Neural cell (in vitro differentiated cells): ENCODE data around the gene CST6. TPM values are rescaled to one million over a fixed set of nuclear protein-coding genes. Genes with fewer than 3 reads are reported as not detected.

ENCODE experiments used
- H2AFZ ChIP-seq: fragments of 200-600, 300-800 bp; sonication (generic), shearing (Covaris generic); 2 replicates; pipeline ENCODE4 v1.6.0; 2014; ENCODE audit warnings: low read depth, mild to moderate bottlenecking, antibody characterized with exemption, low read length, moderate library complexity
- H3F3A ChIP-seq: fragments of 200-600 bp; shearing (Covaris generic); 2 replicates; pipeline ENCODE4 v1.6.1; 2016; ENCODE audit warnings: mild to moderate bottlenecking, moderate library complexity, mixed read lengths, antibody characterized with exemption, low read length; ENCODE audit not compliant: insufficient read depth, poor library complexity, severe bottlenecking
- H3K27ac ChIP-seq: fragments of 200-600, 300-800 bp; sonication (generic), shearing (Covaris generic); 2 replicates; pipeline ENCODE4 v1.5.1; 2014; ENCODE audit warnings: mild to moderate bottlenecking, low read length, moderate library complexity
- H3K27me3 ChIP-seq: fragments of 300-800, 200-600 bp; sonication (generic), shearing (Covaris generic); 2 replicates; pipeline ENCODE4 v1.6.0; 2014; ENCODE audit warnings: mild to moderate bottlenecking, low read depth, low read length, moderate library complexity; ENCODE audit not compliant: insufficient read depth
- H3K36me3 ChIP-seq: fragments of 300-800, 200-600 bp; sonication (generic), shearing (Covaris generic); 2 replicates; pipeline ENCODE4 v1.5.1; 2014; ENCODE audit warnings: mild to moderate bottlenecking, antibody characterized with exemption, low read length, moderate library complexity; ENCODE audit not compliant: insufficient read depth
- H3K4me2 ChIP-seq: fragments of 300-800, 200-600 bp; sonication (generic), shearing (Covaris generic); 2 replicates; pipeline ENCODE4 v1.6.0; 2014; ENCODE audit warnings: mild to moderate bottlenecking, low read length
- H3K4me3 ChIP-seq: fragments of 300-800, 200-600 bp; sonication (generic), shearing (Covaris generic); 2 replicates; pipeline ENCODE4 v1.5.1; 2014; ENCODE audit warnings: mild to moderate bottlenecking, low read length, moderate library complexity
- H3K79me2 ChIP-seq: fragments of 200-600 bp; shearing (Covaris generic); replicated peaks from 2 replicates; pipeline ENCODE4 v1.6.0; 2014; ENCODE audit warnings: mild to moderate bottlenecking, low read length, moderate library complexity; ENCODE audit not compliant: insufficient read depth
- H3K9ac ChIP-seq: fragments of 300-800, 200-600 bp; sonication (generic), shearing (Covaris generic); 2 replicates; pipeline ENCODE4 v1.6.1; 2016; ENCODE audit warnings: mild to moderate bottlenecking, low read length, mixed read lengths
- H3K9me2 ChIP-seq: fragments of 200-600 bp; shearing (Covaris generic); 2 replicates; pipeline ENCODE4 v1.6.1; 2016; ENCODE audit warnings: mild to moderate bottlenecking, low read length, mixed read lengths; ENCODE audit not compliant: insufficient read depth
- H3K9me3 ChIP-seq: fragments of 200-600, 300-800 bp; sonication (generic), shearing (Covaris generic); 2 replicates; pipeline ENCODE4 v1.6.1; 2016; ENCODE audit warnings: mild to moderate bottlenecking, mixed run types, low read length, moderate library complexity, mixed read lengths
- H4K20me1 ChIP-seq: fragments of 200-600 bp; shearing (Covaris generic); 2 replicates; pipeline ENCODE4 v1.6.1; 2016; ENCODE audit warnings: mild to moderate bottlenecking, mixed run types; ENCODE audit not compliant: insufficient read depth
- EP300 ChIP-seq: fragments of 450-650 bp; conservative IDR thresholded peaks from 2 replicates; pipeline ENCODE4 v1.6.1; 2014; ENCODE audit warnings: antibody characterized with exemption, mild to moderate bottlenecking, moderate library complexity; ENCODE audit not compliant: poor library complexity, severe bottlenecking
- EZH2 ChIP-seq: fragments of 200-600, 300-800 bp; shearing (Covaris generic), sonication (generic); IDR thresholded peaks from 2 replicates; pipeline ENCODE4 v1.6.1; 2014; ENCODE audit warnings: antibody characterized with exemption, low read length, borderline replicate concordance, mild to moderate bottlenecking; ENCODE audit not compliant: insufficient read depth, poor library complexity, severe bottlenecking
- MXI1 ChIP-seq: fragments of 450-650 bp; conservative IDR thresholded peaks from 2 replicates; pipeline ENCODE4 v1.6.1; 2014; ENCODE audit warnings: antibody characterized with exemption, mild to moderate bottlenecking; ENCODE audit not compliant: poor library complexity, severe bottlenecking
- POLR2AphosphoS5 ChIP-seq: IDR thresholded peaks from 2 replicates; pipeline ENCODE4 v1.6.1; 2012
- RAD21 ChIP-seq: fragments of 450-650 bp; conservative IDR thresholded peaks from 2 replicates; pipeline ENCODE4 v1.6.1; 2014; ENCODE audit warnings: antibody characterized with exemption, mild to moderate bottlenecking, moderate library complexity
- SMC3 ChIP-seq: fragments of 450-650 bp; conservative IDR thresholded peaks from 2 replicates; pipeline ENCODE4 v1.6.1; 2014; ENCODE audit warnings: antibody characterized with exemption, mild to moderate bottlenecking, moderate library complexity; ENCODE audit not compliant: poor library complexity
- TAF1 ChIP-seq: IDR thresholded peaks from 2 replicates; pipeline ENCODE4 v1.6.1; 2012; ENCODE audit warnings: low read depth
- polyA plus RNA-seq: library from polyadenylated mRNA; depleted of rRNA; stranded (reverse); fragments of >200 nt; gene quantifications from 2 replicates; pipeline ENCODE4 v1.2.3, GENCODE V29; 2014
- TF ChIP-seq, protein P1 (sequence below): IDR thresholded peaks from 2 replicates; pipeline ENCODE4 v1.6.1; 2012; ENCODE audit warnings: borderline replicate concordance
- TF ChIP-seq, protein P2 (sequence below): fragments of 450-650 bp; IDR thresholded peaks from 2 replicates; pipeline ENCODE4 v1.5.1; 2014; ENCODE audit warnings: antibody characterized with exemption, mild to moderate bottlenecking, moderate library complexity; ENCODE audit not compliant: poor library complexity, severe bottlenecking

The CST6 gene
- polyA plus RNA-seq, 1 donor from 2014 or later, result not detected

DNA sequence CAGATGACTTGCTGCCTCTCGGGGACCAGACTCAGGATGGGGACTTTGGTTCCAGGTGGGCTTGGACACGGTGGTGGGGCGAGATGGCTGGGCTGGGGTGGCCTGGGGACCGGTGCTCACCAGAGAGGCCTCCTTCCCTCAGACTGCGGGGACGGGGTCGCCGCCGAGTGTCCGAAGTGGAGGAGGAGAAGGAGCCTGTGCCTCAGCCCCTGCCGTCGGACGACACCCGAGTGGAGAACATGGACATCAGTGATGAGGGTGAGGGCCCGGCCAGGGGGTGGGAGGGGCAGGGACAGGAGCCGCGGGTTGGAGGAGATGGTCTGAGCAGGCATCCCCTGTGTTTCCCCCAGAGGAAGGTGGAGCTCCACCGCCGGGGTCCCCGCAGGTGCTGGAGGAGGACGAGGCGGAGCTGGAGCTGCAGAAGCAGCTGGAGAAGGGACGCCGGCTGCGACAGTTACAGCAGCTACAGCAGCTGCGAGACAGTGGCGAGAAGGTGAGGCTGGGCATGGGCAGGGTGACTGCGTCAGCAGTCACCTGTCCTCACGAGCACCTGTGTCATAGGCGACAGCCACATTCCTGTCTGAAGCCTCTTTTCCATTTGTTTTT lies 44.4 kb upstream of the CST6 start:
- H4K20me1 ChIP-seq, result no peaks in the 10 kb centered on the region
- H3K9ac ChIP-seq, result no peak overlapping the region
- no peaks in the 10 kb centered on the region for H3K36me3 ChIP-seq
- no peak overlapping the region for H2AFZ ChIP-seq
- no peak overlapping the region for H3K27ac ChIP-seq
- no peaks in the 10 kb centered on the region for H3K27me3 ChIP-seq
- no peak for TF ChIP-seq EP300
- no peaks in the 10 kb centered on the region for H3K9me3 ChIP-seq
- no peak overlapping the region for H3K4me3 ChIP-seq
- H3K9me2 ChIP-seq, result no peaks in the 10 kb centered on the region
- peaks cover 14% of the 10 kb centered on the region for H3K79me2 ChIP-seq
- H3K4me2 ChIP-seq, result no peak overlapping the region
- H3F3A ChIP-seq, result no peaks in the 10 kb centered on the region

DNA sequence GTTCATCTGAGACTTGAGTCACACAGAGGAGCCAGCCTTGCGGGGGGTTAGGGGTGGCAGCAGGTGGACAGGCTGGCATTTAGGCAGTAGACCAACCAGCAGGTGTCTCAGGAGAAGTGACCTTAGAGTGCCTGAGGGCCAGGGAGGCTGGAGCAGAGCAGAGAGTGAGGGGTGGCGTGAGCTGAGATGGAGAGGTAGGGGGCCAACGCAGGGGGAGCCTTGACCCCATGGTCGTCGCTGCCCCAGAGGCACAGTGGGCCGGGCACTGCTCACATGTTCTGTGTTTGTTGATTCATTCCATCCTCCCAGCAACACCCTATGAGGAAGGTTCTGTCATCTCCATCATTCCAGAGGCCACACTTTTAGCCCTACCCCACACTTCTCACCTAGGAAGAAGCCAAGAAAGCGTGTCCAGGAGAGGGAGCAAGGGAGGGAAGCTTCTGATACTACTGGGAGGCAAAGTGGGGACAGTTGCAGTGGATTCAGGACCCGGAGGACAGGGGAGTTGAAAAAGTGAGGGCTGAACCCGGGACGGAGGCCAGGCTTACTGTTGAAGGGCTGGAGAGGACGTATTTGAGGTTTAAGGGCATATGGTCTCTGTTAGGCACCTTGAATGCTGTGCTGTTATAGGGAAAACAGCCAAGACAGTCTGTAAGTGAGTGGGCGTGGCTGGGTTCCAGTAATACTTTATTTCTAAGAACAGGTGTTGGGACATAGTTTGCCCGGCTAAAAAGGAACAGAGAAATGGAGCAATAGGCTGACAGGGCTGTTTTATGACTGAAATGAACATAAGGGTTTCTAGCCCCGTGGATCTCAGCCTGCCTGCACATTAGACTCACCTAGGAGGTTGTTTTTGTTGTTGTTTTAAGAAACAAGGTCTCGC lies 43.0 kb upstream of the CST6 start:
- H3K9ac ChIP-seq, result no peak overlapping the region
- no peak overlapping the region for H3K27ac ChIP-seq
- no peak overlapping the region for H3K4me3 ChIP-seq
- peaks cover 3% of the 10 kb centered on the region for H3K79me2 ChIP-seq
- H3K27me3 ChIP-seq, result no peaks in the 10 kb centered on the region
- H3K9me3 ChIP-seq, result no peaks in the 10 kb centered on the region
- H3K9me2 ChIP-seq, result no peaks in the 10 kb centered on the region
- H2AFZ ChIP-seq, result no peak overlapping the region
- TF ChIP-seq POLR2AphosphoS5, result no peak
- no peak for TF ChIP-seq EZH2
- TF ChIP-seq, protein P1, sequence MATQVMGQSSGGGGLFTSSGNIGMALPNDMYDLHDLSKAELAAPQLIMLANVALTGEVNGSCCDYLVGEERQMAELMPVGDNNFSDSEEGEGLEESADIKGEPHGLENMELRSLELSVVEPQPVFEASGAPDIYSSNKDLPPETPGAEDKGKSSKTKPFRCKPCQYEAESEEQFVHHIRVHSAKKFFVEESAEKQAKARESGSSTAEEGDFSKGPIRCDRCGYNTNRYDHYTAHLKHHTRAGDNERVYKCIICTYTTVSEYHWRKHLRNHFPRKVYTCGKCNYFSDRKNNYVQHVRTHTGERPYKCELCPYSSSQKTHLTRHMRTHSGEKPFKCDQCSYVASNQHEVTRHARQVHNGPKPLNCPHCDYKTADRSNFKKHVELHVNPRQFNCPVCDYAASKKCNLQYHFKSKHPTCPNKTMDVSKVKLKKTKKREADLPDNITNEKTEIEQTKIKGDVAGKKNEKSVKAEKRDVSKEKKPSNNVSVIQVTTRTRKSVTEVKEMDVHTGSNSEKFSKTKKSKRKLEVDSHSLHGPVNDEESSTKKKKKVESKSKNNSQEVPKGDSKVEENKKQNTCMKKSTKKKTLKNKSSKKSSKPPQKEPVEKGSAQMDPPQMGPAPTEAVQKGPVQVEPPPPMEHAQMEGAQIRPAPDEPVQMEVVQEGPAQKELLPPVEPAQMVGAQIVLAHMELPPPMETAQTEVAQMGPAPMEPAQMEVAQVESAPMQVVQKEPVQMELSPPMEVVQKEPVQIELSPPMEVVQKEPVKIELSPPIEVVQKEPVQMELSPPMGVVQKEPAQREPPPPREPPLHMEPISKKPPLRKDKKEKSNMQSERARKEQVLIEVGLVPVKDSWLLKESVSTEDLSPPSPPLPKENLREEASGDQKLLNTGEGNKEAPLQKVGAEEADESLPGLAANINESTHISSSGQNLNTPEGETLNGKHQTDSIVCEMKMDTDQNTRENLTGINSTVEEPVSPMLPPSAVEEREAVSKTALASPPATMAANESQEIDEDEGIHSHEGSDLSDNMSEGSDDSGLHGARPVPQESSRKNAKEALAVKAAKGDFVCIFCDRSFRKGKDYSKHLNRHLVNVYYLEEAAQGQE, result no peak
- TF ChIP-seq, protein P2, sequence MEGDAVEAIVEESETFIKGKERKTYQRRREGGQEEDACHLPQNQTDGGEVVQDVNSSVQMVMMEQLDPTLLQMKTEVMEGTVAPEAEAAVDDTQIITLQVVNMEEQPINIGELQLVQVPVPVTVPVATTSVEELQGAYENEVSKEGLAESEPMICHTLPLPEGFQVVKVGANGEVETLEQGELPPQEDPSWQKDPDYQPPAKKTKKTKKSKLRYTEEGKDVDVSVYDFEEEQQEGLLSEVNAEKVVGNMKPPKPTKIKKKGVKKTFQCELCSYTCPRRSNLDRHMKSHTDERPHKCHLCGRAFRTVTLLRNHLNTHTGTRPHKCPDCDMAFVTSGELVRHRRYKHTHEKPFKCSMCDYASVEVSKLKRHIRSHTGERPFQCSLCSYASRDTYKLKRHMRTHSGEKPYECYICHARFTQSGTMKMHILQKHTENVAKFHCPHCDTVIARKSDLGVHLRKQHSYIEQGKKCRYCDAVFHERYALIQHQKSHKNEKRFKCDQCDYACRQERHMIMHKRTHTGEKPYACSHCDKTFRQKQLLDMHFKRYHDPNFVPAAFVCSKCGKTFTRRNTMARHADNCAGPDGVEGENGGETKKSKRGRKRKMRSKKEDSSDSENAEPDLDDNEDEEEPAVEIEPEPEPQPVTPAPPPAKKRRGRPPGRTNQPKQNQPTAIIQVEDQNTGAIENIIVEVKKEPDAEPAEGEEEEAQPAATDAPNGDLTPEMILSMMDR, result no peak
- TF ChIP-seq TAF1, result no peak
- TF ChIP-seq RAD21, result no peak
- TF ChIP-seq SMC3, result no peak
- TF ChIP-seq EP300, result no peak
- no peak for TF ChIP-seq MXI1
- H3K4me2 ChIP-seq, result no peak overlapping the region
- no peaks in the 10 kb centered on the region for H4K20me1 ChIP-seq
- H3K36me3 ChIP-seq, result no peaks in the 10 kb centered on the region
- H3F3A ChIP-seq, result no peaks in the 10 kb centered on the region
